ENCODE measurements around the gene TGM2. TPM values are rescaled to one million over a fixed set of nuclear protein-coding genes. Genes with fewer than 3 reads are reported as not detected.

TGM2 gene
- total RNA-seq, 3 donors from 2014 or later, result 14.9 to 62.2 (median 33.3) TPM

- no peak for TF ChIP-seq CTCF (IDR thresholded peaks at IDR 0.05)
- DNase-seq, result peak; percentile 48 to 75 (median 59)
- intact Hi-C loops (cut with DNase I, micrococcal nuclease), result no loop called here
- Histone ChIP-seq H3K4me3 (no peak overlapping the region), H3K4me1 (ENCODE audit: low read depth) (peaks cover 17% of the 10 kb centered on the region), H3K36me3 (ENCODE audit: low read depth) (no peaks in the 10 kb centered on the region), H3K9me3 (no peaks in the 10 kb centered on the region)
- ATAC-seq, result peak; percentile 51
Measured at GRCh38 chr20:38139977-38140753, 24.9 kb downstream of the TGM2 start.

DNA sequence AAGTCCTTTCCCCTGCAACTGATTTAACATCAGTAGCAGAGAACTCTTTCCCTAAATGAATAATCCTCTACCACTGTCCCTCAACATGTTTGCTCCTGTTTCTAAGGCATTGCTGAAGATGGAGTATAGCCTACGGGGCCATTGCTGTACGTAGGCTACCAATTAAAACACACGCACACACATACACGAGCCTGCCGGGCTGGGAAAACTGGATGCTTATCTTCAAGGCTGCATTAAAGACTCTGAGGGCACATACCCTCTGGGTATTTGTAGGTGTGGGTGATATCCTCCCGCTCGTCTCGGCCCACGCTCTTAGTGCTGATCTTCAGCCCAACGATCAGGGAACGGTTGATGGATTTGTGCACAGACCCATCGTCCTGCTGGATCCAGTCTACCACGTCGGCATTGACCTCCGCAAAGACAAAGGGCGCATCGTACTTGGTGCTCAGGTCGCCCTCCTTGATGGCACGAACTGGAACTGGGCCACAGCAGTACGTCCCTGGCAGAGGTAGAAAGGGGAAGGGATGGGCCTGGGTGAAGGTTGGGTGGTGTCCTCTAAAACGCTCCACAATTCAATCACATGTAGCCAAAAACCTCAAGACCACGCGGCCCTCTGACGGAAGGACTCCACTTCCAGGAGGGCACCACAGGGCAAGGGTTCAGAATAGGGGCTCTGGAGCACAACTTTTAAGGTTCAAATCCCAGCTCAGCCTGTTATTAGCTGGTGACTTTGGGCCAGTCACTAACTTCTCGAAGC, 25.7 kb downstream of the TGM2 start:
- peak in 1 of 3 donors; percentile 32 for DNase-seq
- intact Hi-C loops (cut with DNase I, micrococcal nuclease), result no loop called here
- Histone ChIP-seq H3K4me1 (ENCODE audit: low read depth) (peaks cover 13% of the 10 kb centered on the region), H3K4me3 (no peak overlapping the region), H3K36me3 (ENCODE audit: low read depth) (no peaks in the 10 kb centered on the region), H3K9me3 (no peaks in the 10 kb centered on the region)
- no peak for ATAC-seq
- no peak for TF ChIP-seq CTCF (IDR thresholded peaks at IDR 0.05)

DNA sequence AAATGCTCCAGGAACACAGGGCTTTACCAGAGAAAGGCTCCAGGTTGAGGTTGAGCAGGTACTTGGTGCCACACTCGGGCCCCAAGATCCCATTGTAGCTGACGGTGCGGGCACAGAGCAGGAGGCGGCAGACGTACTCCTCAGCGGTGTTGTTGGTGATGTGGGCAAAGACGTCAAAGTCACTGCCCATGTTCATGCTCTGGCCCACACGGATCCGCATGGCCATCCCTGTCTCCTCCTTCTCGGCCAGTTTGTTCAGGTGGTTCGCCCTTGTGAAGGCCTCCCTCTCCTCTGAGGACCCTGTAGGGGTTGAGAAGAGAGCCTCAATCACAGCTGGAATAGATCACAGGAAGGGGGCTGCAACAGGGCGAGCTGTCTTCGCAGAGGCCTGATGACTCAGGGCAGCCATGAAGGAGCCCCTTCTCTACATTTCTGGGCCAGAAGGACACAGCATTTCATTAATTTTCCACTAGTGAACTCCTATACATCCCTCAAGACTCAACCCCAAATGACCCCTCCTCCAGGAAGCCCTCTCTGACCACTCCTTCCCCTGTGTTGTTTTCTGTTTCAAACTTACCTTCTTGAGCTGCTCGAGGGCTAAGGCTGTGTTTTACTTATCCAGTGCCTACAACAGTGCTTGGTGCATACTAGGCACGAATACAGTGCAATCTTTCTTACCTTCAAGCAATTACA, 26.8 kb downstream of the TGM2 start:
- Histone ChIP-seq H3K36me3 (ENCODE audit: low read depth) (no peaks in the 10 kb centered on the region), H3K4me3 (no peak overlapping the region), H3K9me3 (no peaks in the 10 kb centered on the region), H3K4me1 (ENCODE audit: low read depth) (peaks cover 4% of the 10 kb centered on the region)
- intact Hi-C loops (cut with DNase I, micrococcal nuclease), result no loop called here
- DNase-seq, result peak in 1 of 3 donors; percentile 31
- no peak for ATAC-seq
- no peak for TF ChIP-seq CTCF (IDR thresholded peaks at IDR 0.05)

- Histone ChIP-seq H3K36me3 (ENCODE audit: low read depth) (no peaks in the 10 kb centered on the region), H3K4me3 (no peak overlapping the region), H3K9me3 (no peaks in the 10 kb centered on the region), H3K4me1 (ENCODE audit: low read depth) (peaks cover 2% of the 10 kb centered on the region)
- no peak for TF ChIP-seq CTCF (IDR thresholded peaks at IDR 0.05)
- ATAC-seq (no peak), DNase-seq (no peak)
- intact Hi-C loops (cut with DNase I, micrococcal nuclease), result no loop called here
Measured at GRCh38 chr20:38137441-38138037, 27.5 kb downstream of the TGM2 start.

GRCh38 chr20:38136421-38137245, 28.4 kb downstream of the TGM2 start:
- Histone ChIP-seq H3K9me3 (no peaks in the 10 kb centered on the region), H3K4me3 (no peak overlapping the region), H3K36me3 (ENCODE audit: low read depth) (no peaks in the 10 kb centered on the region), H3K4me1 (ENCODE audit: low read depth) (peaks cover 2% of the 10 kb centered on the region)
- intact Hi-C loops (cut with DNase I, micrococcal nuclease), result no loop called here
- no peak for TF ChIP-seq CTCF (IDR thresholded peaks at IDR 0.05)
- no peak for ATAC-seq
- DNase-seq, result peak in 1 of 3 donors; percentile 13
